22Rv1 (cell line): ENCODE data around the gene ADAM8.
"Not testable (repeated sequence)": the region's sequence is repeated elsewhere in the genome, so short reads cannot be mapped to it uniquely, and the experiment has no call there.

Experiments
- CTCF ChIP-seq: fragments of 450-650 bp; IDR thresholded peaks from 2 replicates; pipeline ENCODE4 v1.5.1; 2017; ENCODE audit warnings: mild to moderate bottlenecking
- ZFX ChIP-seq: fragments of 450-650 bp; IDR thresholded peaks from 2 replicates; pipeline ENCODE4 v1.6.1; 2017; ENCODE audit warnings: antibody characterized with exemption, borderline replicate concordance

DNA sequence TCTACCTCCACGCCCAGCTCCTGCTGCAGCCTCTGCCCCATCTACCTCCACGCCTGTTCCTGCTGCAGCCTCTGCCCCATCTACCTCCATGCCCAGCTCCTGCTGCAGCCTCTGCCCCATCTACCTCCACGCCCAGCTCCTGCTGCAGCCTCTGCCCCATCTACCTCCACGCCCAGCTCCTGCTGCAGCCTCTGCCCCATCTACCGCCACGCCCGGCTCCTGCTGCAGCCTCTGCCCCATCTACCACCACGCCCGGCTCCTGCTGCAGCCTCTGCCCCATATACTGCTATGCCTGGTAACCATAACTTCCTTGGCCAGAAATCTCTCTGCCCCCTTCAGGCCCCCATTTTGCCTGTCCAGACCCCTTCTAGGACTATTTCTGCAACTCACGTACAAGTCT is 11.6 kb downstream of the ADAM8 start:
- TF ChIP-seq CTCF, ZFX: not testable (repeated sequence)
